Astrocyte of the hippocampus (primary cell): Measurements from ENCODE around the gene FKBP1B.
"Not testable (repeated sequence)": the region's sequence is repeated elsewhere in the genome, so short reads cannot be mapped to it uniquely, and the experiment has no call there.

Source experiments
- DNase-seq: peaks from one replicate; pipeline ENCODE4 v3.0.0; 2011; ENCODE audit warnings: low read depth, low spot score

FKBP1B gene

DNA sequence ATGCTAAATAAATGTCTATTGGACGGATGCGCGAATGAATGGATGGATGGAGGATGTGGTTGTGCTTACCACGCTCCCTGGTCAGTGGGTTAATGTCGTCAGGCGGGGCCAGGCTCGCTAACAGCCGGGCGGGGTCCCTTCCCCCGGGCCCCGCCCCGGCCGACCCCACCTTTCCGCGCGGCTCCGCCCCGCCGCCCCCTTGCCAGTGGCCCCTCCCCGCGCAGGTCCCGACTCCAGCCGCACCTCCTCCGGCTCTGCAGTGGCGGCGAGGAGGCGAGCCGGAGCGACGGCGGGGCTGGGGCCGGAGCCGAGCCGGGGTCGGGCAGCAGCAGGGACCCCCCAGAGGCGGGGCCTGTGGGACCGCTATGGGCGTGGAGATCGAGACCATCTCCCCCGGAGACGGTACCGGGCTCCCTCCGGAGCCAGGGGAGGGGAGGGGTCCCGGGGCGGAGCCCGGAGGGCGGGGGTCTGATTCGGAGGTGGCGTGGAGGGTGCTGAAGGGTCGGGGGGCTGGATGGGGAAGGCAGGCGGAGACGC is at the start of gene FKBP1B:
TSS of gene FKBP1B (plus strand) at position 257 of the 537 bp plus-strand sequence. CDS start at position 366, 109 bp downstream.
- peak; percentile 82 for DNase-seq

DNA sequence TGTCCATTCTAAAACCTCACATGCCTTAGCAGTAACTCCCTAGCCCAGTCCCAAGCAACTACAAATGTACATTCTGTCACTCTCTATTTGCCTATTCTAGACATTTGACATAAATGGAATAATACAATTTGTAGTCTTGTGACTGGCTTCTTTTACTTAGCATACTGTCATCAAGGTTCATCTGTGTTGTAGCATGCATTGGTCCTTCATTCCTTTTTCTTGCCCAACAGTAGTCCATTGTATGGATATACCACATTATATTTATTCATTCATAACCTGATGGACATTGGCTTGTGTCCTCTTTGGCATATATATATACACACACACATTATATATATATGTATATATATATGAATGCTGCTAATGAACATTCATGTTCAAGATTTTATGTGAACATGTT is 41.8 kb upstream of the FKBP1B start:
- no peak for DNase-seq

- DNase-seq = no peak
Observed at GRCh38 chr2:24008672-24009366, 40.7 kb upstream of the FKBP1B start.

DNA sequence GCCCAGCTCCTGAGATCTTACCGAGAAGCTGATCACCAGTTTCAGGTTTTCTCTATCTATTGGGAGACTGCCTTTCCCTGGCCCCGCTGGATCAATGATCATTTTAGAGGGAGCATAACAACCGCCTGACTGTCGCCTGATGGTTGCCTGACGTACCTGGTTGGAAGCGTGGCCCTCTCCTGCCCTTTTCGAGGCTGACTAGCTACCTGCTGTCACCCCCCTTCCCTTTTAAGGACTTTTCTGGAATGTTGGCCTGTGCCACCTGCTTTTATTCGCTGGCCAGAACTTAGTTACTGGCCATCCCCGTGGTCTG is 40.2 kb upstream of the FKBP1B start:
- DNase-seq = no peak

GRCh38 chr2:24009680-24010476 is 39.7 kb upstream of the FKBP1B start, which contains the start of gene MFSD2B:
Gene MFSD2B, plus strand, starts transcription at chr2:24010085. Its CDS starts 12 bp downstream, at chr2:24010097.
- DNase-seq = peak; percentile 36

DNA sequence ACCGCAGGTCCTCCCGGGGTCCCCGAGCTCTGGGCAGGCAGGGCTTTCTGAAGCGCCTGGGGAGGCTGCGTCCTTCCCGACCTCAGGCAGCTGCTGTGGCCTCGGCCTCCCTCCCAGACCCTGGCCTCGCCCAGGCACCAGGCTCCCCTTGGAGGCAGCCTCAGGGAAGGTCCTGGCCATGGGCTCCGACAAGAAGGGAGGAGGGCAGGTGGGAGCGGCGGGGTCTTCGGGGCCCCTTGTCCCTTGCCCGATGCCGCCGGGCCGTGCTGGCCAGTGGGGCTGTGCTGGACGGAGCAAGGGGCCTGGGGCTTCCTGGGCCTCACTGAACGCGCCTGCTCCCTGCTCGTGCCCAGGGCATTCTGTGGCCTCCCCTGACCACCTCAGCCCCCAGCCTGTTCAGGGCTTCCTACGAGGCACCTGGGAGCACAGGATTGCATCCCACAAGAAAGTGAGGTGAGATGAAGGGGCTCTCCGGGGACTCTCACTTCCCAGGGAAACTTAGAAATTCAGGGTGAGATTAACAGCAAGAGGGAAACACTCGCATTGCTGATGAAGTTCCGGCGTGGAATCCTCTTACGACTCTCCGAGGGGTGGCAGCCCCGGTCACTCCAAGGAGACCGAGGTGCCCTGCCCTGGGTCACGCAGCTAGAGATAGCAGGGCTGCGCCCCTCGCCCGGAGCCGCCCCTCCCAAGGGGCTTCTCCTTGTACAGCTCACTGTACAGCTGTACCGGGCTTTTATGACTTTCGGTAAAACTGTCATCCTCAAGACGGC is 38.9 kb upstream of the FKBP1B start:
- DNase-seq = no peak

DNA sequence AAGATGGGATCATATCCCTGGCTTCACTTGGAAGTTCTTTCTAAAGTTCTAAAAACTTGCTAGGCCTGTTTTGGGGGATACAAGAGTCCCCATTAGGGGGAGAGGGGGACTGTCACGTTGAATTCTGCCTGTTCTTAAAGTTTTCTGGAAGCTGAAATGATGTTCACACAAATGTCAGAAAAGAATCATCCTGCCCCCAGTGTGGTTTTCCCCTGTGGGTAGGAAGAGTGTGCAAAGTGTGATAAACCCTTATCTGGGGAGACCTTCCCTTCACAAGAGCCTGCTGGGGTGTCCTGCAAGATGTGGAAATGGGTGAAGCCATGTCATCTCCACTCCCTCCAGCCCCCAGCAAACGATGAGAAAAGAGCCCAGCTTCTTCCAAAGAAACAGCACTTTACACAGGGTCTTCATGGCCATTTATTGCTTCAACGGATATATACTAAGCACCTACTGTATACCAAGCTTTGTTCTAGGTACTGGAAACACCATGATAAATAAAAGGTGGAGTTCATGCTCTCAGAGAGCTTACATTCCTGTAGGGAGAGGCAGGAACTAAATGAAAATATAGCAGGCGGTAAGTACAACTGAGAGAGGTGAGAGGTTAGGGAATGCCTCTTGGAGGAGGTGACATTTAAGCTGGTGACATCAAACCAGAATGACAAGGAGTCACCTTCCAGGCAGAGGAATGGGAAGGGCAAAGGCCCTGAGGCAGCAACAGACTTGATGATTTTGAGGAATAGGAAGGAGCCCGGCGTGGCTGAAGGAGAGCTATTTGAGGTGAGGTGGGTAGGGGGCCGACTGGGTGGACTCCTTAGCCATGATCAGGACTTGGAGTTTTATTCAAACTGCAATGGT is 38.1 kb upstream of the FKBP1B start:
- DNase-seq = no peak

- DNase-seq = no peak
Observed at GRCh38 chr2:24012521-24013188, 36.9 kb upstream of the FKBP1B start.

DNA sequence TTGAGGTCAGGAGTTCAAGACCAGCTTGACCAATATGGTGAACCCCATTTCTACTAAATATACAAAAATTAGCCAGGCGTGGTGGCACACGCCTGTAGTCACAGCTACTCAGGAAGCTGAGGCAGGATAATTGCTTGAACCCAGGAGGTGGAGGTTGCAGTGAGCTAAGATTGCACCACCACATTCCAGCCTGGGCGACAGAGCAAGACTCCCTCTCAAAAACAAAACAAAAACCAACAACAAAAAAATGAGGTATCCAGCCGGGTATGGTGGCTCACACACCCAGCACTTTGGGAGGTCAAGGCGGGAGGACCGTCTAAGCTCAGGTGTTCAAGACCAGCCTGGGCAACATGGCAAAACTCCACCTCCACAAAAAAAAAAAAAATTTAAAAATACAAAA is 34.6 kb upstream of the FKBP1B start:
- DNase-seq = not testable (repeated sequence)

GRCh38 chr2:24015562-24016375 is 33.8 kb upstream of the FKBP1B start:
- DNase-seq = peak; percentile 50

DNA sequence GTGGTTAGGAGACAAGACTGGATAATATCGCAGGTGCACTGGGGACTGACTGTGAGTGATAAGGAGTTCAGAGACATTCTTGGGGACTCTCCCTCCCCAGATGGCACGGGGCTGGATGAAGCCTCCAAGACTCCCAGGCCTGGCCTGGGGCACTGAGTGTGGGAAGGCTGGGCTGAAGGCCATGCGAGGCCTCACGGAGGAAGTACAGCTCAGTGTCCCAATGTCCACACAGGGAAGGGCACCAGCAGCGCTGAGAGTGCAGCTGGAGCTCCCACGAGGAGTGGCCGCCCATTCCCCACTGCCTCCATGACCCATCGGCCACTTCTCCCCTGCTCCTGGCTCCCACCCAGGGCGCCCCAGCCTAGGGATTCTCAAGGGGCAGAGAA is 33.2 kb upstream of the FKBP1B start:
- no peak for DNase-seq

GRCh38 chr2:24016853-24017703 is 32.5 kb upstream of the FKBP1B start:
- no peak for DNase-seq

DNA sequence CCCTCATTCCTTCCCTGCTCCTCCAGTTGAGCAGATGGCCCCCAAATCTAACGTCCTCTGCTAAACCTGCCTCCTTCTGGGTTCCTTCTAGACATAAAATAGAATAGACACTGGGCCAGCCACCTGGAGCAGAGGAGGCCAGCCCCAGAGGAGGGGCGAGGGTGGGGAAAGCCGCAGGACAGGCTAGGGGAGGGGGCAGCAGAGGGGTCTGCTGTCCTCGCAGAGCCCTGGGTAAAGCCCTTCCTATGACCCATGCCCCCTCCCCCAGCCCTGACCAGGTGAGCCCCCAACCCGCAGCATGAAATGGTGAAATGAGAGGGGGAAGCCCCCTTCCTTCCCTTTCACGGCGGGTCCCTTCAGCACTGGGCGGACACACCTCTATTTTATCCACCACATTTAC is 31.8 kb upstream of the FKBP1B start:
- DNase-seq = no peak

DNA sequence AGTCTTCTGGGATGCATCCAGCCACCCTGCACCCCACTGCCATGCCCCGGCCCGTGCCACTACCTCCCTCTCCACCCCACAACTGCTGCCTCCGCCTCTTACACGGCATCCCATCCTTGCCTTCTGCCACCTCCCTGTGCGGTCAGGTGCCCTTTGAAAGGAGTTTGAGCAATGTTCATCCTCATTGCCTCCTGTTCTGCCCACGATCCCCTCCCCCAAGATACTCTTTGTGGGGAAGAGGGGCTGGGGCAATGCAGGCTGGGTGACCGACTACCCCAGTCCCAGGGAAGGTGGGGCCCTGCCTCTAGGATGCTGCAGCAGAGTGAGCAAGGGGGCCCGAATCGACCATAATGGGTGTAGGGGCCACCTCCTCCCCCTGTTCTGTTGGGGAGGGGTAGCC is 31.3 kb upstream of the FKBP1B start:
- no peak for DNase-seq

- no peak for DNase-seq
Observed at GRCh38 chr2:24019729-24020128, 29.8 kb upstream of the FKBP1B start.

DNA sequence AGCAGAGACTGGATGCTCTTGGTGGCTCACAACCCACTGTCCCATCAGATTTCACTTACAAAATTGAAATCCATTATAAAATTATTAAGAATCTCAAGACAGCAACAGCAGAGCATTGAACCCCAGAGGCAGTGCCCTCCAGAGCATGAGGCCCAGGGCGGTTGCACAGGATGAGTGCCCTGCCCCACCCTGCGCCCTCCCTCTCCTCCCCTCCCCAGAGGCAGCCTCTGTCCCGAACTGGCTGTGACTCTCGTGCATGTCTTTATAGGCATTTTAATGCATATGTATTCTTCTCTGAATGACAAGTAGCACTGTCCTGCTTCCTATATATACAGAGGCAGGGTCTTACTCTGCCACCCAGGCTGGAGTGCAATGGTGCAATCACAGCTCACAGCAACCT is 29.3 kb upstream of the FKBP1B start:
- no peak for DNase-seq

GRCh38 chr2:24021122-24021998 is 28.2 kb upstream of the FKBP1B start:
- no peak for DNase-seq
